Activated CD4-positive, alpha-beta T cell treated with anti-CD3 and anti-CD28 coated beads, Interleukin-2, amount 50 U/mL, for 24 hours (primary cell): Measurements from ENCODE around the gene AUTS2.

ENCODE experiments used
- DNase-seq, 2 donors: peaks; one replicate each; pipeline ENCODE4 v3.0.0-alpha.2; 2020; ENCODE audit warnings: low read depth in 1 of 2, low spot score in 1 of 2

AUTS2 gene

DNA sequence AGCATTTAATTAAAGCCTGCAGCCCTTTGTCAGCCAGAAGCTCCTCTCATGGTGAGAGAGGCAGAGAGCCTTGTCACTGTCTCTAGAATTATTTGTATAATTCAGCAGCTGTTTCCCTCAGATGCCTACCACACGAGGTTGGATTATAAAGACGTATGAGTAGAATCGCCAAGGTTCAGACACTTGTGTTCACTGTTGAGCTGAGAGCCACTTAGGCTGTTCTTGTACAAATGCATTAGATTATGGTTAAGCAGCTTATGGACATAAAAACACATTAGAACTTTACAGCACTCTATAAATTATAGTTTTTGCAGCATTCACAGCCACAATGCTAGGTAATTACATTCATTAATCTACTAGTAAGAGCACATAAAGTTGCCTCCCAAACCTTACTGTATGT lies 282.6 kb downstream of the AUTS2 start:
- DNase-seq: no peak

DNA sequence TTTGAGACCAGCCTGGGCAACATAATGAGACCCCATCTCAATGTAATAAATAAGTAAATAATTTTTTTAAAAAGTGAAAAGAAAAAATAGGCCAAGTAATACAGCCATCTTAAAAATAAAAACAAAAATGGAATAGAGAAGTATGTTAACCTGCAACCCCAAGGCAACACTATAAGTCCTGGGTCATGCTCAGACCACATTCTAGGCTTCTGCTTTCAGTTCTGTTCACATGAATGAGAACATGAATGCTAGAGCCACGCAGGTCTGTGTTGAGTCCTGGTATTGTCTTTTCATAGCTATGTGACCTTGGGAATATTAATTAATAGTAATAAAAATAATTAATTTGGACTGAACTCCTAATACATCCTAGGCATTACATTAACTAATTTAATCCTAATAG lies 284.0 kb downstream of the AUTS2 start:
- no peak for DNase-seq

DNA sequence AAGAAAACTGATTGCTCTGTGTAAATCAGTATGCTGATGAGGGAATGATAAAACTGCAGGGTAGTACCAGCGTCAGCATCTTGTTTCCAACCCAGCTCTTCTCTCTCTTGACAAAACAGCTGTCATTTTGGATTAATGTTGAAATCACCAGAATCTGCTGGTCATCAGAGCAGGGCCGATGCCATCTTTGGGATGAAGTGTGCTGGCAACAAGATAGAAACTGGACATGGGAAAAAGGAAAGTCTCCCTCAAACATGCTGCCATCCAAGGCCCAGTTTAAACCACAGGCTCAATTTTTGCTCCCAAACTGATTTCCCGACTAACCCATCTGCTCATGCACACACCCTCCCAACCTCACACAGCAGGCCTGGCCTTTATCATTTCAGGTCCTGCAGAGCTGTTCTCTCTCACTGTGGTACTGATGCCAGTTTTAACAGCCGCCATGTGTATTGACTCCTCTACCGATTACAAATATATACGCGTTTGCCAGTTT lies 285.2 kb downstream of the AUTS2 start:
- DNase-seq: no peak

DNA sequence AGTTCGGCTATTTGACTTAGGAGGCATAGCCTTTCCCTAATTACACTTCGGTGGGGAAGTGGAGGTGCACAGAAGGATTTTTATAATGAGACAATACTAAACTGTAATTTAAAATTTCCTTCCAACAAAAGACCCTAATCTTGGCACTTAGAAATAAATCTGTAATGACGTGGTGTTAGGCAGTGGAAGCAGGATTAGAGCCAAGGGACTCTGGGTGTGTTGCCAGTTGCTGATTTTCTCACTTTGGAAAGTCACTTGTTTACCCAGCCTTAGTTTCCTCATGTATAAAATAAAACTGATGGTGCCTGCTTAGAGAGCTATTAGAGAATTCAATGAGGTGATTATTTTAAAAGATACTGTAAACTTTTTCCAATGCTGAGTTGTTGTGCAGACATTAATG lies 287.2 kb downstream of the AUTS2 start:
- no peak for DNase-seq

DNA sequence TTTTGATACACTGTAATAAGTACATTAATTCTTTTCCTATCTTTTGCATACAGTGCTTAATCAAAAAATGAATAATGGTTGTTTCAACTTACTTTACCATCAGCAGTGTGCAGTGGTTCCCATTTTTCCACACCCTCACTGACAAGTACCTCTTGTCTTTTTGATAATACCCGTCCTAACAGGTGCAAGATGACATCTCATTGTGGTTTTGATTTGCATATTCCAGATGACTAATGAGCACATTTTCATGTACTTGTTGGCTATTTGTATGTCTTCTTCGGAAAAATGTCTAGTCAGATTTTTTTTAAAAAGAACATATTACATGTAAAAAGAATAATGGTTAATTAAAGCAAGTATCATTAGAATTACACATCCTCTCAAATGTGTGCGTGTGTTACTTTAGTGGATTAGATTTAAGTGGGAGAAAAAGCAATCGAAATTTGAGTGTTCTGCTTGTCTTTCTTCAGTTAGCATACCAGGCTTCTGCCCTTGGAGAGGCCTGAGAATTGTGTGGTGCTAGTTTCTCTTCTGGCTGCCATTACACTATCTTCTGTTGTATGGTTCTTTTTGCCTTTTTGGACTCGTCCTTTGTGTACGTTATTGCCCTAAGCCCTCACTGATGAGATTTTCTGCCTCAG lies 291.2 kb downstream of the AUTS2 start:
- DNase-seq: no peak

DNA sequence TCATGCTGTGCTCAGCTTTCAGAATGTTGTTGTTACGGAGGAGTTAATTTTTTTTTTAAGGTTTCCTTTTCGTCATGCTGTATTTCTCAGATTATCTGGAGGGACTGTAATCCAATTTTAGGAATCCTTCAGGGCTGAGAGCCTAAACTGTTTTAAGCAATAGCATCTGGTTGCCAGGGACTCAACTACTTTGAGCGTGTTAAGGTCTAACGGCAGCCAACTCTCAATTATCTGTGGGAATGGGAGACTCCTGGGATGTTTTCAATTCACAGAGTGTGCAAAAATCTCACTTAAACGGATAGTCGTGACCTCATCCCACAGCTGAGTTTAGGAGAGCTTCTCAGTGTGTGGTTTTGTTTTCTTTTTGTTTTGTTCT lies 291.7 kb downstream of the AUTS2 start:
- DNase-seq: no peak

DNA sequence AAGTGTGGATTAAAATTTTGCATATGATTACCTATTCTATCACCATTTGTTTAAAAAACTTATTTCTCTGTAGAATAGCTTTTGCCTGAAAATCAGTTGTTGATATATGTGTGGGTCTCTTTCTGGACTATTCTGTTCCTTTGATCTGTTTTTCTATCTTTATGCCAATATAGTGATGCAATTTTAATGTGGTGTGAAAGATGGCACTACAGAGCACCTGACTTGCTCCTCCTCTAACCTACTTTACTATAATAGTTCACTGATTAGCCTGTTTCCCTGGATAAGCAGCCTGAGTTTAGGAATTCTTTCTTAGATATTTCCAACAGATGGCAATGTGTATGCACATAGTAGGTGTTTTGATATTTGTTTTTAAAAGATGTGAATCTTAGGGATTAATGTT lies 294.5 kb downstream of the AUTS2 start:
- no peak for DNase-seq

DNA sequence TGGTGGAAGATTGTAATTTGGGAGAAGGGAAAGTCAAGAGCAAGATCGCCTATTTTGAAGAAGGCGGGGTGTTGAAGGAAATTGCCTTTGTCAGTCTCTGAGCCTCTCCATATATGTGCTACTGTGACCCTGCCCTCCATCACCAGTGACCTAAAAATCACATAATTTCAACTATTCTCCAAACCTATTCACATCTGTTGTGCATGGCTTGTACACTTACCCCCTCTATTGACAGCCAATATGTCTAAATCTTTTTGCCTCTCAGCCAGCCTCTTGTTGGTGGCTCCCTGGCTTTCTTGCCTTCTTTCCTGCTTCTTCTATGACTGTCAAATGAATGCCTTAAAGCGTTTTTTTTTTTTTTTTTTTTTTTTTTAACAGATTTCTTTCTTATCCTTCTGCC lies 295.6 kb downstream of the AUTS2 start:
- DNase-seq: no peak

DNA sequence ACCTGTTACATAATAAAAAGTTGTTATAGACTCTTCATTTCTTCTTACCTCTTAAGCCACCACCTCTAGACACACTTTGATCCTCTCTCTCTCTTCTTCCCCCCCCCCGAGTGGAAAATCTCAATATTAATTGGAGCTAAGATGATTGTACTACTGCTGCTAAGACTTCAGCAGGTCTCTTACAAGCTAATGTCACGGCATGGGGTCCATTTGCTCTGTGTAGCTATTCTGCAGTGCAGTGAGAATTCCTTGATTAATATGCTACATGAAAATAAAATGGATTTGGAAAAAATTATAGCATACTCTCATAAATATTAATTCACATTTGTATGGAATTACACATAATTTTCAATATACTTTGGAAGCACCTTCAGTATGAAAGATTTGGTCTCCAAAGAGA lies 297.2 kb downstream of the AUTS2 start:
- no peak for DNase-seq

DNA sequence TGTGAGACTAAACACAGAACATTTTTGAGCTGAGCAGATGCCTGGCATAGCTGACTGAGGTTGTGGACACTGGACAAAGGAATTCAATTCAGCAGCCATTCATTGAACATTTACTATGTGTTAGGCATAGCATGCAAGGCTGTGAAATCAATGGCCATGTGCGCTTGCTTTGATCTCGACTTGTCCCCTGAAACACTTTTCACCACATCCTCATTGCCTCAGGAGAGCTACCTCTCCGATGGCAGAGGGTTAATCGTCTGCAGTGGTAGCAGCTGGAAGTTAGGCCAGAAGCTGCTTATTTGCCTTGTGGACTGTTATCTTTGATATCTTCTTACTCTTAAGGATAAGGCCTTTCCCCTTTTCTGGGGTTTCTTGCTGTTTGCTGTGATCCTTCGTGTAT lies 297.8 kb downstream of the AUTS2 start:
- no peak for DNase-seq

DNA sequence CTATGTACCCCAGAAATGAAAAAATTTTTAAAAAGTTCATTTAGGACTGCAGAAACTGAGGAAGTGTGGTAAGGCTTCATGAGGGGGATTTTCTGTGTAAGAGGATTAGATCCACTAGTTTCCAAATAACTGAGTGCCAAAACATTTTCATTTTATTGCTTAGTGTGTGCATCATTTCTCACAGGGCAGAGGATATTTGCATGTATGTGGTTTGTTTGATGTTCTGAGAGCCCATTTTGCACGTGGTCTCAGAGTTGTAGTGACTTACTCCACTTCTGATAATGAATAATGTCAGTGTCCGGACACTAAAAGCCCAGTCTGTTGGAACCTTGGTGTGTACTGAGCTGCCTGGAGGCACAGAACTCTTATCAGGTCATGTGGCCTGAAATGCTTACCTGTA lies 299.9 kb downstream of the AUTS2 start:
- DNase-seq: no peak

DNA sequence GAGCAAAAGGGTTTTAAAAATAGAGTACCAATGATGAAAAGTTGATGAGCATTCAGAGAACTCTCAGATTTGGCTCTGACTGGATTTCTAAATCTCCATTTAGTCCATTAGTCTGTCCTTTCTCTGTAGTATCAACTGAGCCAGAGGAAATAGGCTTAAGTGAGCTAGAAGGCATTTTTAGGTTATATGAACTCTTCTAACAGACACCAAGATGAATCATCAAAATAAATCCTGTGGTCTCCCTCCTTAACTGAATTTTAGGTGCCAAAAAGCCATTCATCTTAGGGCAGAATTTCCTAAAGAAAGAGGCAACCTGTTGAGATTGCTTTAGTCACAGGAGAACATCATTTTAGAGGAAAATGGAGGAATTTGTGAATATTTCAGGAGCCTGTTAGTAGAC lies 305.1 kb downstream of the AUTS2 start:
- no peak for DNase-seq

DNA sequence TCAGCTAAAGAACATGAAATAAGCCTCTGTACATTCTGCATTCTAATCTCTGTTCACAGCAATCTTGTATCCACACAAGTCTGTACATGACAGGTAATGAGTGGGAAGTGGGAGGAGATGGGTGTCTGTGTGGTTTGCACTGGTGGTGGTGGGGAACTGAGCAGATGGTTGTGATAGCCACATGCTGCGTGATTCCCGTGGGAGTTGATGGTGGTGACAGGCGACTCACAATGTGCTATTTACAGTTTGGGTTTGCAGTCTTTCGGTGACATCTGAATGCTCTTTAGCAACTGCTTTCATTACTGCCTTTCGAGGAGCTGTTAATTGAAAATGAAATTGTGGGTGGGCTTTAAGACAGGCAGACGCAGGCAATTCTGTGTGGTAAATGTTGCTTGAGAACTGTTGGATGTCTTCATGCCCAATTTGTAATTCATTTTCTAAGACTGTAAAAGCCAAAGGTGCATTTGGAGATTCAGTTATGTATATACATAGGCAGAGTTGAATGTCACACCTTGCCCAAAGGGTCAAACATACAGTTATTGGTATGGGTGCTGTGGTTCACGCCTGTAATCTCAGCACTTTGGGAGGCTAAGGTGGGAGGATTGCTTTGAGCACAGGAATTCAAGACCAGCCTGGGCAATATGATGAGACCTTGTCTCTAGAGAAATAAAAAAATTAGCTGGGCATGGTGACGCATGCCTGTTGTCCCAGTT lies 308.2 kb downstream of the AUTS2 start:
- DNase-seq: no peak

DNA sequence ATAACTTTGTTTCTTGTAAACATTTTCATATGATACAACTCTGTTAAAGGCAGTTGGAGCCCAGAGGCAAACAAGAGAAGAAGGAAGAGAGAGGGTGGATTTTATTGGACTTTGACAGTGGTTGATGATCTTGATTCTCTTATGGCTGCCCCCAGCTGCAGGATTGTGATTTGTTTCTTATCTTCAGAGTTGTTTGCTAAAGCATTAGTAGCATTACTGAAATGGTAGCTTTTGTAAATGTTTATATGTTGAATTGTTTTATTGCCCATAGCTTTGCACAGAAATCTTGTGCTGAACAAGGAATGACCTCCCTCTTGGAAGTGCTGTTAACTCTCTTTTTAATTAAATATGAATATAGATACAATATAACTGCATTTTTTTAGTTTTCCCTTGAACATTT lies 309.4 kb downstream of the AUTS2 start:
- DNase-seq: no peak

DNA sequence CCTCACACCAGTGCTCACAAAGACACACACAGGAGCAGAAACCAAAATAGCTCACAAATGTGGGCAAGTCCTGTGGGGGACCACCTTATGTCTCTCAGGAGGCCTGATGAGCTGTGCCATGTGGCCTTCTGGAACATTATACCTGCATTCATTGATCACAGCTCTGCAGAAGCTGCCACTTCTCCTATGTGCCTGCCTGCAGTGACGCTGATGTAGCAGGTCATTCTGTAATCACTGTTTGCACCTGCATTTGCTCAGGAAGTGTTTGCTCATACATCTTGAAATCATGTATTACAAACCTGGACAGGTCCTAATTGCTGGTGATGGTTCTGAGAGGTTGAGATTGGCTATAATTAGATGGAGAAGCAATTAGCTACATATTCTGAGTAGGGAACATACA lies 310.2 kb downstream of the AUTS2 start:
- no peak for DNase-seq

DNA sequence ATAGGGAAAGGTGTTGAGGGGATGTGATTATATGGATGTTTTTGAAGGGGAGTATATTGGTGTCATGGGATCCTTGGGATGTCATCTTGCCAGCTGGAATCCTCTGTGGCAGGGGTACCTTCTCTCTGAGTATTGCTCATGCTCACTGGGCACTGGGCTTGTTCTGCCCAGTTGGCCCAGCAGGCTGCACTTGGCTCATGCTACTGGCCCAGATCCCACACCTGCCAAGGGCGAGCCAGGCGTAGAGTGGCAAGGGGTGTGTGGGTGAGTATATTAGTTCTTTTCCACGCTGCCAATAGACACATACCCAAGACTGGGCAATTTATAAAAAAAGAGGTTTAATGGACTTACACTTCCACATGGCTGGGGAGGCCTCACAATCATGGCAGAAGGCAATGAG lies 311.9 kb downstream of the AUTS2 start:
- DNase-seq: no peak

DNA sequence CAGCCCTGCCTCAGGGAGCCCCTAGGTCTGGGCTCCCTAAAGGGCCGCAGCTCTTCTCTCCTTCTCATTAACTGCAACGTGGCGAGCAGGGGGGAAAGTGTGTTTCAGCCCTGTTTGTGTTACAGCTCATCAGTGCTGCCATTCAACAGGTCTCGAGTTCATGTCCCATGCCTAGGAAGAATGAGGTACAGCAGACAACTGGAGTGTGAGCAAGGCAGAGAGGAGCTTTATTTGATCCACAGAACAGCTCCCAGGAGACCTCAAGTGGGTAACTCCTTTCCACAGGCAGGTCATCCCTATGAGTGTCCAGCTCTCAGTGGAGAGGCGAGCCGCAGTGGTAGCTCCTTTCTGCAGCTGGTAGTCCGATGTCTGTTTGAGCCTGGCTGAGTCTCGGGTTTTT lies 313.1 kb downstream of the AUTS2 start:
- DNase-seq: no peak

DNA sequence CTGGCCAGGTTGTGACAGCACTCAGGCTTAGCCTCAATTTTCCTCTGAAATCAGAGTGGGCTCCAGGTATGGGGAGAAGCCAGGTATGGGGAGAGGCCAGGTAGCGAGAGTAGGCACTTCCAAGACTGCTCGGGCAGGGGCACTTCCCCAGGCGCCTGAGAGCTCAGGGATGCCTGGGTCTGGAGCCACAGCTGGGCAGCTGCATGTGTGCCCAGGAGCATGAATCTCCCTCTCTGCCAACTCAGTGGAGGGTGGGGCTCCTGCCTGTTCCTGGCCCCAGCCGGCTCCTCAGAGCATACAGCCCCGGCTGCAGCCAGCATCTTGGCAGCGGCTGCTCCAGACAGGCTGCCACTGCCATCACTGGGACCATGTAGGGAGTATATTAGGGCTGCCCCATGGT lies 313.9 kb downstream of the AUTS2 start:
- no peak for DNase-seq

DNA sequence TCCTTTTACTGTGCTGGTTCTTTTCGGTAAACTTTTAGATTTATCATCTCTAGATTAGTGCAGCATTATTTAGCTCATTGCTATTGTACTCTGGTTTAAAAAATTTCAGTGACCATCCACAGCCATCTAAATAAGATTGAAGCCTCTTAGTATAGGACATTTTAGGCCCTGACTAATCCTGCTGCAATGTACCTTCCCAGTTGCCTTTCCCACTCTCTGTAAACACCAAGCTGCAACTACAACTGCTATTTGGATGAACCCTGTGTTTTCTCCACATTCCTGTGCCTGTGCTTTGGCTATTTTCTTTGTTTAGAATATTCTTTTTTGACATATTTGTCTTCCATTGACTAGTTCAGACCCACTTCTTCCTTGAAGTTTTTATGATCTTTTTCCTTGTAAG lies 314.6 kb downstream of the AUTS2 start:
- DNase-seq: no peak

DNA sequence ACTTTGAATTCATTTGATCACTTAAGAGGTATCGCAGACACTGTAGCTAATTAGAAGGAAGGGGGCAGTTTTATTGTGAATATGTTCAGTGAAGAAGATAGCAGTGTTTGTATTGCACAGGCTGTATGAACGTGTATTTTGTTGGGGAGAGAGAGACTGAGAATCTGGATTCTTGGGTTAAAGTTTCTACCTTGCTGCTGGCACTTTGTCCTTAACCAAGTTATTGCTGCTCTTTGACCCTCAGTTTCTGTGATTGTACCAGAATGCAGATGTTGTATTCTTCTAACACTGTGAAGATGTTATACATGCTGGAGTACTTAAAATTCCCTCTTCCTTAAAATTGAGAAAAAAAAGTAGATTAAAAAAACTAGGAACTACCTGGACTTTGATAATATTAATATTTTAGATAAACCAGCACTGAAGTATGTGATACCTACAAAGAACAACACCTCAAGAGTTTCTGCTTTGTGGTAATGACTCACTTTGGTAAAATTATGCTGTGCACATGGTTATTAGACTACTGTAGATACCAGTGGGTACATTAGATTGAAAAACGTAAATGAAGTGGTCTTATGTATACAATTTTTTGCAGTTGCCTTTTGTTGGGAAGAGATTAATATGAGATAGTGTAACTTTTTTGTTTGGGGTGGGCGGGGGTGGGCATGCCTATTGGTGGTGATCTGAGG lies 321.3 kb downstream of the AUTS2 start:
- DNase-seq: no peak

DNA sequence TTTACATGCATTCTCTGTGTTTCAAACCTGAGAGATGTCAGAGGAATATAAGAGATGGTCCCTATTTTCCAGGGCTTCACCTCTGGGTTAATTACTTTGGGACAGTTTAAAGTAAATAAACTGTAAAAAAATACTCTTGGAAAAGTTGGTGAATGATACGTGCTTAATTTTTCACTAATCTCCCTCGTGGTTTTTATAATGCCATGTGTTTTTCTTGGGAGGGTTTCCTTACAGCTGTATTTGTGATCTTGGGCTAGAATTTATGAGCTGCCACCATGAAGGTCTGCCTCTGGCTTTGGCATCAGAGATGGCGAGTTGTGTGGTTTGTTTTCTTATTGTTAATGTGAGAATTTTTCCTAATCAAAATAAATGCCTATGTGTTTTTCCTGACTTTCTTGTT lies 322.5 kb downstream of the AUTS2 start:
- DNase-seq: no peak

DNA sequence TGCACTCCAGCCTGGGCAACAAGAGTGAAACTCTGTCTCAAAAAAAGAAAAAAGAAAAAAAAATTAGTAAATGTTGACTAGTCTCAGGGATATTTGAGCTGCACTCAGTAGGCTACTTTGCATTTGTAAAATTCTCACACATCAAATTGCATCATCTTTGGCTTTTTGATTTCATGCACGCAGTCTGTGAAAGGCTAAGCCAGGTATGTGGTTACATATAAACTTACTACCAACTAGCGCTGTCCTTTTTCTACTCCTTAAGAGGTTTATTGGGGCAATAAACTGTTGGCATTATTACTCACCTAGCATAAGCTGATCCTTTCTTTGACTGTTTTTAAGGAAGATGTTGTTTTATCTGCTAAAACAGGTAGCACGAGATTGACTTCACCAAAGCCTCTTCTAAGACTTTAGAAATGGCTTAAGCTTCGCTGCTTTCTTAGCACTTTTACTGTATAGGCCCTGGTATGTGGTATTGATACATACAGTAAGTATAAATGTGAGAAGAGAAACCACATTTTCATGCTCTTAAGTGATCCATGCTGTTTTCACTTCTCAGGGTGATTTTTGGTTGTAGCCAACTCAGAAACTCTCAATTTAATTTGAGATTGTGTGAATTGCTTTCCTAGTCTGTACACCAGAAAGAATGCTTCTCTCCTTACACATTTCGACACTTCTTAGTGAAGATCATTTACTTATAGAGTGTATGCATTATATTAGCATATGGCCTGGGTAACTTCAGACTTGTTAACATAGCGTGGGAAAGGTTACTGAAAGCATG lies 323.9 kb downstream of the AUTS2 start:
- no peak for DNase-seq
